ENCODE data around the gene ZNF821.

DNA sequence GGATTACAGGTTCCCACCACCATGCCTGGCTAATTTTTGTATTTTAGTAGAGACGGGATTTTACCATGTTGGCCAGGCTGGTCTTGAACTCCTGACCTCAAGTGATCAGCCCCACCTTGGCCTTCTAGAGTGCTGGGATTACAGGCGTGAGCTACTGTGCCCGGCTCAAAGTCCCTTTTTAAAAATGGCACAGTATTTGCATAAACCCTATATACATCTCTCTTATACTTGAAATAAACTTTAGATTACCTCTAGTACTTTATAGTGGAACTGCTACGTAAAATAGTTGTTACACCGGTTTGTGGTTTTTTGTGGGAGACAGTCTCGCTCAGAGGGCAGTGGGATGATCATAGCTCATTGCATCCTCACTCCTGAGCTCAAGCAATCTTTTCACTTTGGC lies 47.6 kb upstream of the ZNF821 start:
- TF ChIP-seq, protein P1, sequence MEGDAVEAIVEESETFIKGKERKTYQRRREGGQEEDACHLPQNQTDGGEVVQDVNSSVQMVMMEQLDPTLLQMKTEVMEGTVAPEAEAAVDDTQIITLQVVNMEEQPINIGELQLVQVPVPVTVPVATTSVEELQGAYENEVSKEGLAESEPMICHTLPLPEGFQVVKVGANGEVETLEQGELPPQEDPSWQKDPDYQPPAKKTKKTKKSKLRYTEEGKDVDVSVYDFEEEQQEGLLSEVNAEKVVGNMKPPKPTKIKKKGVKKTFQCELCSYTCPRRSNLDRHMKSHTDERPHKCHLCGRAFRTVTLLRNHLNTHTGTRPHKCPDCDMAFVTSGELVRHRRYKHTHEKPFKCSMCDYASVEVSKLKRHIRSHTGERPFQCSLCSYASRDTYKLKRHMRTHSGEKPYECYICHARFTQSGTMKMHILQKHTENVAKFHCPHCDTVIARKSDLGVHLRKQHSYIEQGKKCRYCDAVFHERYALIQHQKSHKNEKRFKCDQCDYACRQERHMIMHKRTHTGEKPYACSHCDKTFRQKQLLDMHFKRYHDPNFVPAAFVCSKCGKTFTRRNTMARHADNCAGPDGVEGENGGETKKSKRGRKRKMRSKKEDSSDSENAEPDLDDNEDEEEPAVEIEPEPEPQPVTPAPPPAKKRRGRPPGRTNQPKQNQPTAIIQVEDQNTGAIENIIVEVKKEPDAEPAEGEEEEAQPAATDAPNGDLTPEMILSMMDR (IDR thresholded peaks at IDR 0.05): no peak
- TF ChIP-seq POLR2A (IDR thresholded peaks at IDR 0.05): no peak

All from body of pancreas (tissue), 4 donors.